Activated T-cell treated with anti-CD3 and anti-CD28 coated beads for 1 hour (primary cell): ENCODE data around the gene TSC22D3.
"Not testable (repeated sequence)": the region's sequence is repeated elsewhere in the genome, so short reads cannot be mapped to it uniquely, and the experiment has no call there.

Experiments used
- DNase-seq: peaks from one replicate; pipeline ENCODE4 v3.0.0-alpha.2; 2020; ENCODE audit warnings: low read depth

The TSC22D3 gene

DNA sequence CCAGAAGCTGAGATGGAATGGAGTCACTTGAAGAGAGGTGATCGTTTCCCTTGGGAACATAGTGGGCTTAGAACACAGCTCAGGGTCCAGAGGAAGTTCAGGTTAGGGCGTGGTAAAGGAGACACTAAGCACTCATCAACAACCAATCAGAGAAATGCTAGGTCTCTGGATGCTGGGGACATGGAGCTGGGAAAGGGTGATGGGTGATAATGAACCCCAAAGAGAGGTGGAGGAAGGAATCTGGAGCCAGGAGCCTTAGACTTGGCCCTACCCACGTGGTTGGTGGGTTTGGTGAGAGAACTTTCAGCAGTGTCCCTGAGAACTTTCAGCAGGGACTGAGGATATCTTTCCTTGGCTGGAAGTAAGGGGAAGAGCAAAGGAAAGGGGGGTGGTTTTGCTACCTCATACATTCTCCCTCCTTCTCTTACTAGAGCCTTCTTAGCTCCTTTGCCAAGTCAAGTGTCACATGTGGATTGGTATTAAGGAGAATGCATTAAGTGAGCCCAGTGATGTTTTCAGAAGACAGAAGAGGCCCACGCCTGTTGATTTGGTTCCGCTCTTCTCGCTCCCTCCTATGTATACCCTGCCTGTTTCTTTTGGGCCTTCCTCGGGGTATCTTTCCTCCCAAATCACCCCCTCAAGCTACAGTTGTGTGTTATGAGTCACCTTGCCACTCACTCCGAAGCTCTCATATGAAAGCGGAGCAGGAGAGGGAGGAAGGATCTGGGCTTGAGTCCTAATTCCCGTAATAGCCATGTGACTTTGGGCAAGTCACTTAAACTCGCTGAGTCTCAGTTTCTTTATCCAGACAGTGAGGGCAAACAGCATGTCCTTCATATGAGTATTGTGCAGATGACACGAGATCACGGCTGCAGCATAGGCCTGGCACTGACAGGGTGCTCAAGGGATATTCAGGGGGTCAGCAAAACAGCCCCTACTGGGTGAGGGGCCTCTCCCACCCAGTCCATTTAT lies 63.1 kb downstream of the TSC22D3 start:
- no peak for DNase-seq

DNA sequence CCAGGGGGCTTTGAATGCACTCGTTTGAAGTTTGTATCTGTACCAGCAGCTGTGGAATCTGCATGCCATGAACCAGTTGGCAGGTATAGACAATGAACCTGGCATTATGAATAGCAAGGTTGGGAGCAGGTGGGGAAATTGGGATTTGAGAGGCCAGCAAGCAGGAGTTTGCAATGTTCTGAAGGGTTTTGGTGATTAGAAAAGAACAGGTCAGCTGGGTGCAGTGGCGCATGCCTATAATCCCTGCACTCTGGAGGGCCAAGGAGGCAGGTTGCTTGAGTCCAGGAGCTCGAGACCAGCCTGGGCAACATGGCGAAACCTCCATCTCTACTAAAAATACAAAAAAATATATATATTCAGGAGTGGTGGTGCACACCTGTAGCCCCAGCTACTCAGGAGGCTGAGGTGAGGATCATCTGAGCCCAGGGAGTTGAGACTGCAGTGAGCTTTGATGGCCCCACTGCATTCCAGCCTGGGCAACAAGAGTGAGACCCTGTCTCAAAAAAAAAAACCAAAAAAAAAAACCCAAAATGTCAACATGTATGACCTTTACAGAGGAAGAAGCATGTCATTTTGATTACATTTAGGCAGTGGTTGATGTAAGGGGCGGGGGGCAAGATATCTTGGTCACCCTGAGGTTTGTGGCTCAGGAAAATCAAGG lies 63.9 kb downstream of the TSC22D3 start:
- no peak for DNase-seq

DNA sequence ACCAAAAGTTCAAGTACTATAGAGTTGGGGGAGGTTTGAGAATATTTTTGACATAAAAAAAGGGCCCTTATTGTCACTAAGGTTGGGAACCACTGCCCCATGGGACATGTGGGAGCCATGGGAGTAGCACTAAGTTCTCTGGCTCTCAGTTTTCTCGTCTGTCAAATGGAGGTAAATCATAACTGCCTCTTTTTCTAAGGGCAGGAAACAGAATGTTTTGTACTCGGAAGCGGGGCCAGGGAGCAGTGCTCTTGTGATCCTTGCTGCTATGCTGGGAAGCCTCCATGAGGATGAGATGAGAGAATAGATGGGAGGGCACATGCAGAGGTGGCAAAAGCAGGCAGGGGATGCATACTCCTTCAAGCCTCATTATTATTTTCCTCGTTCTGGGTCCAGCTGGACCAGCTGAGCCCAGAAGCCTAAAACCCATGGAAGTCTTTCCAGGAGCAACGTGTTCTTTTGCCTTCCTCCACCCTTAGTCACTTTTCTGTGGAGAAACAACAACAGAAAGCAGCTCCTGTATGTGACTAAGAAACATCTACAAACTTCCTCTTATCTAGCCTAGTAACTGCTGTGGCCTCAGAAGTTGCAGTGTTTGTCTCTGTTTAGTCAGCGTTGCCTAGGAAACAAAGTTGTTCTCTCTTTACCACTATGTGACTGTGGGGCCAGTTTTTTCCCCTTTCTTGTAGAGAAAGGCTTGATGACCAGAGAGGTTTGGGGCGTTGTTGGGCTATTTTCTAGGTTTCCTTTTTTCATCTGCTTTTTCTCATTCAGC lies 64.8 kb downstream of the TSC22D3 start:
- DNase-seq, result no peak

DNA sequence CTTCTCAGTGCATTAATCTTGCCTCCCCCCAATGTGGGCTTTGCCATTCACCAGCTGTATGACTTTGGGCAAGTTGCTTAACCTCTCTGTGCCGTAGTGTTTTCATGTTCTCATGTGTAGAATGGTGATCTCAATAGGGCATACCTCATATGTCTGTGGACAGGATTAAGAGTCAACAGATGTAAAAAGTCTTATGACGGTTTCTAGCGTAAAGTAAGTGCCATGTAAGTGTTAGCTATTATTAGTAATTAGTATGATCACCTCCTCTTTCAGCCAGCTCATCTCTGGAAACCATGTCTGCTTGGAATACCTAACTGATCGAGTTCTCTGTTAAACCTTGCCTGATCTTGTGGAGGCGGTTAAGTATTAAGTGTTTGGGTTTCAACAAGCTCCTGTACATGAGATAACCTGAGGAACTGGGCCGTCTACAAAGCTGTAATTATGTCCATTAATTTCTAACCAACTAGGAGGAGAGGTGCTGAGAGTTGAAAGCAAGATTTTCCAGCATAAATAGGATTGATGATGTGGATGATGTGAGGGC lies 66.3 kb downstream of the TSC22D3 start:
- DNase-seq, result no peak

DNA sequence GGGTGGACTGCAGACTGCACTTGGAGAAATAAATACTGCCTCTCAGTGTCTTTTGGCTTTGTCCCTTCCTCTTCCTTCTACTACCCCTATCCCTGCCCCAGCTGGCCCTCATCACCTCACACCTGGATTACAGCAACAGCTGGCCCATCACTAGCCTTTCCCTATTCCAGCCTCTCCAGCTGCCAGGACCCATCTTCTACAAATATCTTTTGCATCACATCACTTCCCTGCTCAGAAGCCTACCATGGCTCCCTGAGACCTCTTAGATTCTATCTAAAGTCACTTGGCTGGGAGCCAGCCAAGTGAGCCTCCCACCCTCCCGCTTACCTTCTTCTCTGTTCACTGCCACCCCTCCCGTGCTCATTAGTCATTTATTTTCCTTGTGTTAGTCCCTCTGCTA lies 66.8 kb downstream of the TSC22D3 start:
- DNase-seq, result no peak

DNA sequence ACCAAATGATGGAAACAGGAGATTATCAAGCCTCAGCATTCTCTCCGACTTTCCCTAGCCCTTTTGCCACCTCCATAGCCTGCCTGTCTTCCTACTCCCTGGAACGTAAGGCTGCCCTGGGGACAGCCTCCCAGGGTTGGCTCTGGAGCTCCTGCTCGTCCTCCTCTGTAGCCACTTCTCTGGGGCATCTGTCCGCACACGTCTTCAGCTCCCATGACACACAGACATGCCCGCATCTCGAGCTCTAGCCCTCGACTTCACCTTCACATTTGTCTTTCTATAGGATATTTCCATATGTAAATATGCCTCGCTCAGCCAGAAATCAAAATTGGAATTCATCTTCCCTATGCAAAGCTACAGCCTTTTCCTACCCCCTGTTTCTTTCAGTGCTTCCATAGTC lies 67.7 kb downstream of the TSC22D3 start:
- no peak for DNase-seq

DNA sequence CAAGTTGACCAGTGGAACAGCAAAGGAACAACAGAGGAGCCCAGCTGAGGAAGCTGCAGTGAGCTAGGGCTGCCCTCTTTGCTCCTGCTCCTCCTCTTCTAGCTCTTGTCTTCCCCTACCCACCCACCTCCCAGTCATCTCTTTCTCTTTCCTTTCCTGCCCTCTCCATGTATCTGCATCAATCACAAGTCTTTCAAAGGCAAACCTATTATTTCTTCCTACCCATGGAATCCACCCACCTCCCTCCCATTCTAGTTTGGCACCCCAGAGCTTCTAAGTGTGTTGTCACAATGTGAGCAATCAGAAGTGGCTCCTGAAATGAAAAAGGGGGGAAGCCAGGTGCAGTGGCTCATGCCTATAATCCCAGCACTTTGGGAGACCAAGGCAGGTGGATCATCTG lies 69.3 kb downstream of the TSC22D3 start:
- DNase-seq, result no peak

DNA sequence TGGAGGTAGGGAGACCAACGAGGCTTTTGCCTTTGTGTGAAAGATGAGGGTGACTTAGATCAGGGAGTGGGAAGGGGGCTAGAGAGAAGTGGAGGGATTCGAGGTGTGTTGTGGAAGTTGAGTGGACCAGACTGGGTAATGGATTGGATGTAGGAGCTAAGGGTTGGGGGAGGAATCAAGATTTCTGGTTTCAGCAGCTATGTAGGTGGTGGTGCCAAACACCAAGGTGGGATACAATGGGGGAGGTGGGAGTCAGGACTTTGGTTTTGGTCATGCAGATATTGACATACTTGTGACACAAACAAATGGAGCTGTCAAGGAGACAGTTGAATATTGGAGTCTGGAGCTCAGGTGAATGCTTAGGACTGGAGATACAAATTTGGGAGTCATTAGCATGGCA lies 71.0 kb downstream of the TSC22D3 start:
- DNase-seq, result no peak

DNA sequence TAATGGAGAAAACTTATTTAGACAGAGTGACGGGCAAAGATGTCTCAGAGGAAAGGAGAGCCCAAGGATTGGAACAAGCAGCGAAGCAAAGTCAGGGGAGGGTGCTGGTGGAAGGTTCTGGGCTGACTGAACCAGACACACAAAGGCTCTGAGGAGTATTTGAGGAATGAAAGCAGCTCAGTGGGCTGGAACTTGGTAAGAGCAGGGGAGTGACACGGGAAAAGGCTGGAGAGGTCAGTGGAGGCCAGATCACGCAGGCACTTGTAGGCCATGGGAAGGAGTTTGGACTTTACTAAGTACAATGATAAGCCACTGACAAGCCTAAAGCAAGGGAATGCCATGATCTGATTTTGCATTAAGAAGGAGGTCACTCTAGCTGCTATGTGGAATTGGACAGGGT lies 71.4 kb downstream of the TSC22D3 start:
- DNase-seq, result no peak

DNA sequence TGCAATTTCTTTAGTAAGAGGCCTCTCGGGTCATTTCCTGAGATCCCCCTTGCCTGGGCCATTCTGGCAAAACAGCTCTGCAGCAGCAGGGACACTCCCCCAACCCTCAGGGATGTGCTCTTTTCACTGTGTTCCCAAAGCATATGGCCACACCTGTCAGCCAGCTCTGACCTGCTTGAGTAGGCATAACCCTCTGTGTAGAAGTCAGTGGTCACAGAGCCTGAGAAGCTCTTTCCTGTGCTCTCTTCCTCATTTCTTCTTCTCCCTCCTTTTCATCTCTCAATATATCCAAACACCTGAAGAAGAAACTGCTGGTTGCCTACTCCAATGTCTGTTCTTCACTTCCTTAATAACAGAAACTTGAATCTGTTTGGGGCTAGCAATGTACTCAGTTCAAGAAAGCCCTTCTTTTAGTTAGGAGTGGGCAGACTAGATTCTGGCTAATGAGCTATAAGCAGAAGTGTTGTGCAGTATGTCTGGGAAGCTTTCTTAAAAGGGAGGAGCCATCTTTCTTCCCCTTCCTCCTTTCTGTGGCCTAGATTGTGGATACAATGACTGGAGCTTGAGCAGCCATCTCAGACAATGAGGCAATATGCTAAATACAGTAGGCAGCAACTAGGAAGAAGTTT lies 74.0 kb downstream of the TSC22D3 start:
- no peak for DNase-seq

DNA sequence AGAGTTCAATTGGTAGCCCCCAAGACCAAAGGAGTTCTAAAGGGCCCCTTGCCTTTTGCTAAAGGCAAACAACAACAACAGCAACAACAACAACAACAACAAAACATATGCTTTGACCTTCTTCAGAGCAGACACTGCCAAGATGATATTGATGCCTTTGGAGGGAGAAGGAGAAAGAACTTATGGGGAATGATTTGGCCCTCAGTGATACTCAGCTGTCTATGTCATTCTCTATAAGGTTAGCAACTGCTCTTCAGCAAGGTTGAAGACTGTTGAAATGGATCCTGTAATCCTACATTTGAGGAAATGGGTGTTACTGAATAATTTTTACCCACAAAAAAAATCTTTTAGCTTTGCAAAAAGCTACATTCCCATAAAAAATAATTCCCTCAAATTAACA lies 74.8 kb downstream of the TSC22D3 start:
- no peak for DNase-seq

DNA sequence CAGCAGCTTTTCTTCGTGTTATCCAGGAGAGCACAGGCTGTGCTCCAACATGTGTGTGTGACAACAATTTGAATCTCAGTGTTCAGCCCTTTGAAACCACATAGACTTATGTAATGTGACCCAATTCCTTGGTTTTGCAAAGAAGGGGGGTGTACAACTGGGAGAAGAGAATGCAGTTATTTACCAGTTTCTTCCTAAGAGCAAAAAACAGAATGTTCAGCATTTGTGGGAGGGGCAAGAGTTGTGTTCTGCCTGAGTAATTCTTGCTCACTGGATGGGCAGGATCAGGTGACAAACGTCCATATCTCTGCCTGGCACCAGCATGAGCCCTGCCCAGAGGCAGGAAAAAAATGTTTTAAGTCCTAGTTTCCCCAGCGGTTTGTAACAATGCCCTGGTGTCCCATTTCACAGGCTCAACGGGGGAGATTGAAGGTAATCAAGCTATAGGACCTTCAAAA lies 75.2 kb downstream of the TSC22D3 start:
- no peak for DNase-seq

DNA sequence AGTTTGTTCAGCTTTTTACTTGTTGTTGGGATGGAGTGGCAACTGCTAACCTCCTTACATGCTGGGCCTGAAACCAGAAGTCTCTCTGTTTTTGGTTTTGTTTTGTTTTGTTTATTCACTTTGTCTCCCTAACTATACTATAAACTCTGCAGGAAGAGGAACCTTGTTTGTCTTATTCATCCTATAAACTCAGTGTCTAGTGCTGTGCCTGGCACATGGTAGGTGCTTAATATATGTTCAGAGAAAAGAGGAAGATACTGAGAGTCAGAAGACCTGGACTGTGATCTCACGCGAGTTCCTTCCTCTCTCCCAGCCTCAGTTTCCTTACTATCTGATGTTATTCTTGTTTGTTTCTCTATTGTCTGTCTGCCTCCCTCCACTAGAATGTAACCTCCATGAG lies 76.0 kb downstream of the TSC22D3 start:
- DNase-seq, result no peak

DNA sequence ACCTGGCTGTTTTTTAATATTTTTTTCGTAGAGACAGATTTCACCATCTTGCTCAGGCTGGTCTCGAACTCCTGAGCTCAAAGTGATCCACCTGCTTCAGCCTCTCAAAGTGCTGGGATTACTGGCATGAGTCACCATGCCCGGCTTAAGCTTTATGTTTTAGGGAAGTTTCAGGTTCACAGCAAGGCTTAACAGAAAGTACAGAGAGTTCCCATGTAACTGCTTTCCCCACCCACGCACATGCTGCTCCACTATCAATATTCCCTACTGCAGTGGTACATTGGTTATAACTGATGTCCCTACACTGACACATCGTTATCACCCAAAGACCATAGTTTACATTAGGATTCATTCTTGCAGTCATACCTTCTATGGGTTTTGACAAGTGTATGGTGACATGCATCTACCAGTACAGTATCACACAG lies 84.6 kb downstream of the TSC22D3 start:
- no peak for DNase-seq

DNA sequence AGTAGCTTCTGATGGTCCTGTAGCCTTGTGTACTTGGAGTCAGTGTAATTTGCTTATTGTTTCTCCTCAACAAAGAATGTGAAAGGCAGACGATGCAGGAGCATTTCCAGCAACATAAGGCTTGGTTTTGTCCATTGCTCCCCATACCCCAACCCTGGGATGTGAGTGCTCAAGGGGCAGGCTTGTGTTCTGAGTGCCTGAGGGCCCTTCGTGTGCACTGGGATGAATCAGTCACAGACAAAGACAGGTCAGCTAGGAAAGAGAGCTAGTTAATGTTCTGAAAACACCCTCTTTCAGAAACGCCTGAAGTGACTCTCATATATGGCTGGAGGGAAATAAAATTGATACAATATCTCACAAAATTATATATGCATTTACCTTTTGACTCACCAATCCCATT lies 88.1 kb downstream of the TSC22D3 start:
- no peak for DNase-seq

DNA sequence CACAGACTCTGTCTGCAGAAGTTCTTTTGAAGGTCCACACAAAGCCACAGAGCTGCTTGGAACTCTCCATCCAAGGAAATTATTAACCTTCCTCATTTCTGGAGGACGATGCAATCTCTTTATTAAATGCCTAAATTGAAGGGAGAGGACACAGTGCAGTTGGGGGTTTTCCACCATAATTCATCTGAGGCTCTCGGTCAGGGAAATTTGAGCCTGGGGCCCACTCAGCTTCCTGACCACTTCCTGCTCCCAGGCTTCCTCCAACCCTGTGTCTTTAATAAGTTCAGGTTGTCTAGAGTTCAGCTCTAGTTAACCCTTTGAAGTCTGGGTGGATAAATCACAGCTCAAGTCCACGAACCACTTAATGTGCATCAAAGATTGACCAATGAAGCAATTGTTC lies 88.8 kb downstream of the TSC22D3 start:
- no peak for DNase-seq

DNA sequence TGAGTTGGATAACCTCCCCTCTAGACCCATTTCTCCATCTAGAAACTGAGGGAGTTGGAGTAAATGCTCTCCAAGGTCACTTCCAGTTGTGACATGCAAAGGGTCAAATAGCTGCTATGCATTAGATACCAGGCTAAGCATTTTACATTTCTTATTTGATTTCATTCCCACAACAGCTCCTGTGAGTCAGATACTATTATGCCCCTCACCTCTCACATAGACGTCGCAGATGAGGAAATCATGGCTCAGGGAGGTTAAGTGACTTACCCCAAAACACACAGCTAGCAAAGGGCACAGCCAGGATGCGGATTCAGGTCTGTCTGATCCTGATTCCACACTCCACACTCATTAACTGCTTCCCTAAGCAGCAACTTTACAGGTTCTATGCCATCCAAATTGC lies 89.6 kb downstream of the TSC22D3 start:
- DNase-seq, result no peak

DNA sequence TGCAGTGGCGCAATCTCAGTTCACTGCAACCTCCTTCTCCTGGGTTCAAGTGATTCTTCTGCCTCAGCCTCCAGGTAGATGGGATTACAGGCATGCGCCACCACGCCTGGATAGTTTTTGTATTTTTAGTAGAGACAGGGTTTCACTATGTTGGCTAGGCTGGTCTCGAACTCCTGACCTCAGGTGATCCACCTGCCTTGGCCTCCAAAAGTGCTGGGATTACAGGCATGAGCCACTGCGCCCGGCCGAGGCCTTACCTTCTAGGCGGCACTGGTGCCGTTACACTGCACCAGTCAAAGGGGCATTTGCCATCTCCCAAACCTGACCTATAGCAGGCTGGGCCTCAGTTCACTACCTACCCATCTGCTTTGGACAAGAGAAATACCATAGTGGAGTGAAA lies 90.0 kb downstream of the TSC22D3 start:
- DNase-seq, result not testable (repeated sequence)

DNA sequence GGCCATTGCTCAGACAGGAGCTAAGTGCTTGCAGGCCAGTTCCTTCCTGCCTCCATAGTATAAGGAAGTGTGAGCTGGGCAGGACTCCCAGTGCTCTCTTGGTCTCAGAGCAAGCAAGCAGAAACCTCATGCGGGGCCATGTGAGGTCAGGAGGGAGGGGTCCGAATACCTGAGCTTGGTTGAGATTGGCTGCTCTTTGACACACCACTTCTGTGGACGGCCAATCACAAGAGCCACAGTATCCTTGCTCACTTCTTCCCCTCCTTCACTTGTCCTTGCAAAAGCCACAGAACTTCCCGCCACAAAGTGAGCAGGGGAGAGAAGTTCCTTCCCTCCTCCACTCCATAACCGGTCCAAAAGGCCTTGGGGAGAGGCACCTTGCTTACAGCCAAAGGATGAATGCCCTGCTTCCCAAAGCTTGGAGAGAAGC lies 90.6 kb downstream of the TSC22D3 start:
- DNase-seq, result no peak

DNA sequence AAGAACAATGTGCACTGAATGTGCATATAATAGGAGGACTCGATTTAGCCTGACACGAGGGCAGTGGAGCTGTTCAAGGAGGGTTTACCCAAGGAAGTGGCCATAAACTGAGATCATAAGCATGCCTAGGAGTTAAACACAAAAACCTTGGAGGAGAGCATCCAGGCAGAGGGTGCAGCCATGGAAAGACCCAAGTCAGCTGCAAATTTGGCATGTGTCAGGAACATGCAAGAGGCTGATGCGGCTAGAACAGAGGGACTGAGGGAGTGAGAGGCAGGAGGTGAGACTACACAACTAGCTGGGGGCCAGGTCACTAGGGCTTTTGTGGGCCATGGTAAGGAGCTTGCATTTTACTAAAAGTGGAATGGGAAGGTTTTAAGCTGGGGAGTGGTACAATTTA lies 91.7 kb downstream of the TSC22D3 start:
- no peak for DNase-seq

DNA sequence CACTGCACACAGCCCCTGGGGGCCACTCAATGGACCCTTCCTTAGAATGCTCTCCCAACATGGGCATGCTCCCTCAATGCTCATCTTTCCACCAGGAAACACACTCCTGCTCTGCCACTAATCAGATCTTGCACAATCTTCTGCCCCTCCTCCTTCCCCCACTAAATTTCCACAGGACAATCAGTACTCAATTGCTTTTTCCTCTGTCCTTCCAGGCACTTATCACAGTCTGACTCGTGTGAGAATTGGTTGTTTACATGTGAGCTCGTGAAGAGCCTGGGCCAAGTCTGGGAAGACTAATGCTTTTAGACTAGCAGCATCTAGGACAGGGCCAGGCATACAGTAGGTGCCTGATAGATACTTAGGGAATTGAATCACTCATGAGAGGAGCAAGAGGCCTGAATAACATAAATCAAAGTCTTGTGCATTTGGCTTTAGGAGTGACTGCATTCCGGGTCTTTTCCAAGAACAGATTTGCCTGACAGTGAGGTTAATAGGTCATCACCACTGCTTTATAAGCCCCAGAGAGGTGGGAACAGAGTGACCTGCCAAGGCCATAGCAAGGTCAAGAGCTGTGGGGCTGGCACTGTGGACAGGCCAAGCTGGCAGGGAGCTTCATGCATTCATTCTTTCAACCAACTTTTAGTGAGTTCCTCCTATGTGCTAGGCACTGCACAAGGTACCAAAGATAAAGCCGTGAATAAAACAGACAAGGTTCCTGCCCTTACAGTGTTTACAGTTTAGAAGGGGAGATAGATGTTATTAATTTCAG lies 92.3 kb downstream of the TSC22D3 start:
- DNase-seq, result no peak
